Hepatocyte (in vitro differentiated cells): ENCODE results near the gene KRTAP17-1.

Source experiments
- EZH2 ChIP-seq: fragments of 200-600 bp; sonication (generic); IDR thresholded peaks from 2 replicates; pipeline ENCODE4 v1.6.1; 2016; ENCODE audit warnings: antibody characterized with exemption, mild to moderate bottlenecking, borderline replicate concordance
- EZH2phosphoT487 ChIP-seq: fragments of 200-600 bp; sonication (generic); IDR thresholded peaks from one replicate; pipeline ENCODE4 v1.6.1; 2018; ENCODE audit warnings: antibody characterized with exemption, mild to moderate bottlenecking, low read depth, moderate library complexity; ENCODE audit not compliant: unreplicated experiment, severe bottlenecking
- TF ChIP-seq, protein P1 (sequence below): fragments of 200-600 bp; sonication (generic); IDR thresholded peaks from 2 replicates; pipeline ENCODE4 v1.5.1; 2016; ENCODE audit warnings: antibody characterized with exemption, mild to moderate bottlenecking; ENCODE audit not compliant: poor library complexity

GRCh38 chr17:41326173-41327145 lies 10.9 kb upstream of the KRTAP17-1 start:
- TF ChIP-seq, protein P1, sequence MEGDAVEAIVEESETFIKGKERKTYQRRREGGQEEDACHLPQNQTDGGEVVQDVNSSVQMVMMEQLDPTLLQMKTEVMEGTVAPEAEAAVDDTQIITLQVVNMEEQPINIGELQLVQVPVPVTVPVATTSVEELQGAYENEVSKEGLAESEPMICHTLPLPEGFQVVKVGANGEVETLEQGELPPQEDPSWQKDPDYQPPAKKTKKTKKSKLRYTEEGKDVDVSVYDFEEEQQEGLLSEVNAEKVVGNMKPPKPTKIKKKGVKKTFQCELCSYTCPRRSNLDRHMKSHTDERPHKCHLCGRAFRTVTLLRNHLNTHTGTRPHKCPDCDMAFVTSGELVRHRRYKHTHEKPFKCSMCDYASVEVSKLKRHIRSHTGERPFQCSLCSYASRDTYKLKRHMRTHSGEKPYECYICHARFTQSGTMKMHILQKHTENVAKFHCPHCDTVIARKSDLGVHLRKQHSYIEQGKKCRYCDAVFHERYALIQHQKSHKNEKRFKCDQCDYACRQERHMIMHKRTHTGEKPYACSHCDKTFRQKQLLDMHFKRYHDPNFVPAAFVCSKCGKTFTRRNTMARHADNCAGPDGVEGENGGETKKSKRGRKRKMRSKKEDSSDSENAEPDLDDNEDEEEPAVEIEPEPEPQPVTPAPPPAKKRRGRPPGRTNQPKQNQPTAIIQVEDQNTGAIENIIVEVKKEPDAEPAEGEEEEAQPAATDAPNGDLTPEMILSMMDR, result no peak
- no peak for TF ChIP-seq EZH2phosphoT487
- no peak for TF ChIP-seq EZH2
